ENCODE measurements around the gene GSTM3. TPM values are rescaled to one million over a fixed set of nuclear protein-coding genes. Genes with fewer than 3 reads are reported as not detected.

GSTM3 gene
- total RNA-seq (100 to 1,000 TPM; 748 to 769 TPM), polyA plus RNA-seq (ENCODE audit: insufficient read depth, low read depth, low replicate concordance) (1,464 TPM)
- long read RNA-seq, donor 1, full-length matches to known transcripts: 55 of 64 reads
- long read RNA-seq, donor 1, partial matches to known transcripts: 9 of 64 reads
- long read RNA-seq, donor 1, other reads (novel, unspliced or antisense): 0 of 64 reads
- long read RNA-seq, donor 2, full-length matches to known transcripts: 29 of 56 reads
- long read RNA-seq, donor 2, partial matches to known transcripts: 18 of 56 reads
- long read RNA-seq, donor 2, other reads (novel, unspliced or antisense): 9 of 56 reads

DNA sequence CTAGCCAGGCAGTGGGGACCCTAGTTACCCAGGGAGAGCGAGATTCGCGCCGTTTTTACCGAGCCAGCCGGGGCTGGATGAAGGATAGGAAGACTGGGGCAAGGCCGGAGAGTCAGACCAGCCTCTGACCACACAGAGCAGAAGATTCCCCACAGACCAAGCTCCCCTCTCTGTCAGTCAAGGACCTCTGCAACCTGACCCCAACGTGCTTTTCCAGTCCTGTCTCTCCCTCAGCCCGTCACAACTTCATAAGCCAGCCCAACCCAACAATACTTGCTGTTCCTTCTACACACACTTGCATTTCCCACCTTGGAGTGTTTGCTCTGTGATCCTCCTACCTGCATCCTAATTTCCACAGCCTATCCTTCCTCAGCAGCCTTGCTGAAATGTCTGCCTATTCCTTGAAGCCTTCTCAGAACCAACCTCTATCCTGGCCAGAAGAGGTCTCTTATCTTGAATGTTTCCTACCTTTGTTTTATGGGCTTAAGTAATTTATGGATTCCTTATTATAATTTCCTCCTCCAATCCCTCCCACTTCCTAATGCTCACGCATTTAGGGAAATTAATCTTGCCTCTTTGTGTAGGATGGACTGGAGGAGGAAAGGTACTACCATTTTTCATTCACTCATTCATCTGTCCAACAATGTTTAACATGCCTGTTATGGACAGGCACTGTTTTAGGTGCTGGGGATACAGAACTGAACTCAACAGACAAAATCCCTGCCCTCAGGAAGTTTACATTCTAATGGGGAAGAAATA, at the start of gene GSTM3:
Gene GSTM3, minus strand, starts transcription at position 424 of the 759 bp plus-strand sequence. CDS start 751 bp downstream, outside the sequence.
- DNase-seq: no peak
- TF ChIP-seq POLR2A (IDR thresholded peaks at IDR 0.05) (no peak), CTCF (IDR thresholded peaks at IDR 0.05) (no peak)

GRCh38 chr1:109790329-109790728, 49.5 kb upstream of the GSTM3 start:
- no peak for DNase-seq
- Histone ChIP-seq H3K27ac (no peak overlapping the region), H3K9me3 (no peaks in the 10 kb centered on the region), H3K4me3 (no peak overlapping the region), H3K36me3 (ENCODE audit: low read depth, missing control alignments) (no peaks in the 10 kb centered on the region), H3K27me3 (no peaks in the 10 kb centered on the region), H3K4me1 (peaks cover 21% of the 10 kb centered on the region)
- 91 to 100% methylated on average over 2 of the region's 2 CpGs for WGBS, 2 donors
- TF ChIP-seq CTCF (IDR thresholded peaks at IDR 0.05) (no peak), POLR2A (IDR thresholded peaks at IDR 0.05) (no peak)
- intact Hi-C loops (cut with DNase I; ENCODE audit: low total_unique reads): loop anchor here (5.0 kb wide), 1 partner anchor 192 kb away; the partner anchor contains the start of gene AHCYL1

More for the DNA sequence above, at the start of gene GSTM3:
- Histone ChIP-seq H3K27ac (peak within 1 kb of the TSS; percentile 92 to 95), H3K36me3 (ENCODE audit: low read depth, missing control alignments) (no peaks in the 10 kb centered on the region), H3K27me3 (no peaks in the 10 kb centered on the region), H3K9me3 (no peaks in the 10 kb centered on the region), H3K4me1 (peaks cover 18% of the 10 kb centered on the region), H3K4me3 (peak within 1 kb of the TSS; percentile 83 to 98)
- intact Hi-C loops (cut with DNase I; ENCODE audit: low total_unique reads): no loop called here
- 5 to 6% methylated on average over 4 to 10 of the region's 10 CpGs for WGBS, 2 donors

GRCh38 chr1:109789551-109790180, 48.8 kb upstream of the GSTM3 start:
- H3K4me1 ChIP-seq: peaks cover 21% of the 10 kb centered on the region
- H3K27me3 ChIP-seq: no peaks in the 10 kb centered on the region
- H3K36me3 ChIP-seq (ENCODE audit: low read depth, missing control alignments): no peaks in the 10 kb centered on the region
- H3K4me3 ChIP-seq: no peak overlapping the region
- no peak overlapping the region for H3K27ac ChIP-seq
- intact Hi-C loops (cut with DNase I; ENCODE audit: low total_unique reads): loop anchor here (5.0 kb wide), 1 partner anchor 193 kb away; the partner anchor contains the start of gene AHCYL1
- DNase-seq: no peak
- TF ChIP-seq POLR2A (IDR thresholded peaks at IDR 0.05) (no peak), CTCF (IDR thresholded peaks at IDR 0.05) (no peak)
- WGBS, 2 donors: 88 to 89% methylated on average over 9 of the region's 9 CpGs
- no peaks in the 10 kb centered on the region for H3K9me3 ChIP-seq

DNA sequence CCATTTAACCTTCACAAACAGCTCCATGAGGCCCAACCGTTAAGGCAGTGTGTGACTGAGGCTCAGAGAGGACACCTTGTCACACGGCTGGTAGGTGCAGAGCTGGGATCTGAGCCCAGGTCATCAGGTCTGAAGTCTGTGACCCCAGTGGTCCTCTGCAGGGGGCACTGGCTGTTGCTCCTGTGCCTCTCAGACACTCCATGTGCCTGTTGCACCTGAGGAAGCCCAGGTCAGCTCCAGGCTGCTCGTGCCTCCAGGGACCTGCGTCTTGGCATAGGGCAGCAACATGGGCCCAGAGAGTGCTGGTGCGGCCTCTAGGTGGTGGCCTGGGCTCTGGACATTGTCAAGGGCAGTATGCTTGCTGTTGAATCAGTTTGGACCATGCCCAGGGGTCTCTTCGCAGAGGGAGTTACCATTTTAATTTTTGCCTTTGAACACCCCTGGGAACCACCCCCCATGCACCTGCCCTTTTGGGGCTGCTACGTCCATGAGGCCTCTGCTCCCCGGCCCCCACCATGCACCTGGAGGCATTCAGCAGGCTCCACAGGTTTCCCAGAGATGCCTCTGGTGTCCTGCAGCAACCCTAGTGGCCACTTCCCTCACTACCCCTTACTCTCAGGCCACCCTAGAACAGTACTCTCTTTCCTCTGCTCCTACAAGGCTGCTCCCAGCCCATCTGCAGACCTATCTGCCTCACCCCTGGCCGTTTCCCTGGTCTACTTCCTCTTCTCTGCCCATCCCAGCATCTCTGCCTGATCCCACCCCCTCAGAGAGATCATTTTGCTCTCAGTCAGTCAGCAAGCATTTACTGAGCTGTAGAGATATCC, 48.1 kb upstream of the GSTM3 start:
- Histone ChIP-seq H3K27ac (no peak overlapping the region), H3K27me3 (no peaks in the 10 kb centered on the region)
- DNase-seq: no peak

More for the DNA sequence above, 48.1 kb upstream of the GSTM3 start:
- peaks cover 20% of the 10 kb centered on the region for H3K4me1 ChIP-seq
- WGBS, 2 donors: 88 to 89% methylated on average over 5 to 9 of the region's 9 CpGs
- H3K36me3 ChIP-seq (ENCODE audit: low read depth, missing control alignments): no peaks in the 10 kb centered on the region
- intact Hi-C loops (cut with DNase I; ENCODE audit: low total_unique reads): no loop called here
- TF ChIP-seq POLR2A (IDR thresholded peaks at IDR 0.05): no peak
- TF ChIP-seq CTCF (IDR thresholded peaks at IDR 0.05): peak in 1 of 3 experiments; percentile 18
- H3K9me3 ChIP-seq: no peaks in the 10 kb centered on the region
- no peak overlapping the region for H3K4me3 ChIP-seq
